Large intestine (tissue), 3 donors: ENCODE results near the gene SEMA3G. TPM values are rescaled to one million over a fixed set of nuclear protein-coding genes. Genes with fewer than 3 reads are reported as not detected.

ENCODE experiments used
- DNase-seq, 2 donors: peaks; one replicate each; pipeline versions ENCODE4 v3.0.0 to v3.0.0-alpha.2; 2013
- H3K27ac ChIP-seq: one replicate; pipeline ENCODE4 v1.5.1; 2013; ENCODE audit warnings: low read length
- H3K27me3 ChIP-seq: 2 replicates; pipeline ENCODE4 v1.6.1; 2013; ENCODE audit warnings: low read length; ENCODE audit not compliant: control insufficient read depth, insufficient read depth
- H3K36me3 ChIP-seq: 2 replicates; pipeline ENCODE4 v1.6.1; 2013; ENCODE audit warnings: low read length; ENCODE audit not compliant: control insufficient read depth, insufficient read depth
- H3K4me1 ChIP-seq: one replicate; pipeline ENCODE4 v1.6.1; 2013; ENCODE audit warnings: low read length; ENCODE audit not compliant: control insufficient read depth, insufficient read depth
- H3K4me3 ChIP-seq: one replicate; pipeline ENCODE4 v1.5.1; 2013; ENCODE audit warnings: low read length
- H3K9me3 ChIP-seq: one replicate; pipeline ENCODE4 v1.6.1; 2013; ENCODE audit warnings: mild to moderate bottlenecking, low read depth, low read length, moderate library complexity; ENCODE audit not compliant: control insufficient read depth
- WGBS: methylation state at CpG from one replicate; pipeline ENCODE4 v1.1.5; 2013; ENCODE audit warnings: low lambda C conversion rate; ENCODE audit not compliant: insufficient coverage; 5-methylcytosine and 5-hydroxymethylcytosine counted together
- polyA plus RNA-seq: library from polyadenylated mRNA; unstranded; fragments of 120-200 nt; gene quantifications from one replicate; pipeline ENCODE4 v1.2.1, GENCODE V29; 2013

The SEMA3G gene
- polyA plus RNA-seq, 1 donor: 2.9 TPM

DNA sequence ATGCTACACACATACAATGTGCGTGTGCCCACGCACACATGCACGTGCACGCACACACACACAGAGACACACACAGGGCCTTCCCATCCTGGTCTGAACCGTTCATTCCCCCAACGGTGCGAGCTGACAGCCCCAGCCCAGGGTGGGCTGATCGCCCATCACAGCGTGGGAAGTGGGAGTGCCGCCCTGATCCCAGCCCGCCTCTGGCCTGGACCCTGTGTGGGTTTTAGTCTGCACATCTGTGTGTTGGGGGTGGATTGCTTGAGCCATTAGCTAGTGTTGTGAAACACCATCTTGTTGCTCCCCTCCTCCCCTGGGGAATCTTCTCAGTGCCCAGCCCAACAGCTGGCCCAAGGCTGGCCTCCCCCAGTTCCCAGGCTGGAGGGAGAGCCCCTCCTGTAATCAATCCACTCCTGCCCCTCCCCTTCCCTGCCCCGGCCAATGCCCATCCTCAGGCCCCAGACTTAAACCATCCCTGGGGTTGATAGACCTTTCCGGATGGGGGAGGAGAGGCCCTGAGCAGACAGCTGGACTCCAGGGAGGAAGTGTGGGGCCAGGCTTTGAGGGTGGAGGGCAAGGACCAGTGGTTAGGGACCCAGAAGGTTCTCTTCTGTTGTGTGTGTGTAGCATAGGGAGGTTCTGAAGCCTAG is 8.3 kb downstream of the SEMA3G start:
- Histone ChIP-seq H3K27me3 (no peaks in the 10 kb centered on the region), H3K4me1 (no peaks in the 10 kb centered on the region), H3K27ac (no peak overlapping the region), H3K36me3 (no peaks in the 10 kb centered on the region), H3K4me3 (no peak overlapping the region), H3K9me3 (no peaks in the 10 kb centered on the region)
- DNase-seq: no peak
- WGBS: no CpG with 5 or more reads among the region's 13 CpGs

DNA sequence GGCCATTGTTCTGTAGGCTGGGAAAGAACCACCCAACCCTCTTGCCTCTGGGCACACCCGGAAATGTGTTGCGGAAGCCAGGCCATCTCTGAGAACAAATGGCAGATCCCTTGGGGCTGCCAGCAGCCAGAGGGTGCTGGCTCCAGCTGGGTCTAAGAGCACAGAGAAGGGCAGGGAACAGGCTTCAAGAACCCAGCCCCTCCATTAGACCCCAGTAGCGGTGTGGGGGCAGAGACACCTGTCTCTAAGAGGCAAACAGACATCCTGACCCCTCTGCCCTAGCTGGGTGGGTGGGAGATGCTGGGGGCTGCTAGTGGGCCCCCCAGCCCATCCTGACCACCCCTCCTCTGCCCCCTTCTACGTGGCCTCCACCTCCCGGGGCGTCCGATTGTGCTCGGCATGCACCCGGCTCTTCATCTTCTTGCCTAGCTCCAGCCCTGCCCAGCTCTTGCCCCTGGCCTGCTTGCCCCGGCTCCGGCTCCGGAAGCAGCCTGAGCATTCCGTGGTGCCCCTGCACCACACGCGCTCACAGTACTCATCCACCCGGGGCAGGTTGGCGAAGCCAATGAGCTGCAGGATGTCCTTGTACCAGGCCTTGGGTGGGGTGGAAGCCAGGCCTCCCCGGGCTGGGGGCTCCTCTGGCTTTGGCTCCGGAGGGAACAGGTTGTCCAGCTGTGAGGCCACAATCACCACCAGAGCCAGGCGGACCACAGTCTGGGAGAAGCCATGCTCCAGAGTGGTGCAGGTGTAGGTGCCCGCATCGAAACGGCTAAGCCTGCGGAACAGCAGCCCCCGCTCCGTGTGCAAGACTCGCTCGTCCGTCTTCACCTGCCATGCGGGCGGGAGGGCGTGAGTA is 9.4 kb downstream of the SEMA3G start:
- Histone ChIP-seq H3K9me3 (no peaks in the 10 kb centered on the region), H3K36me3 (no peaks in the 10 kb centered on the region), H3K27me3 (no peaks in the 10 kb centered on the region), H3K4me3 (no peak overlapping the region), H3K4me1 (no peaks in the 10 kb centered on the region), H3K27ac (no peak overlapping the region)
- WGBS: no CpG with 5 or more reads among the region's 32 CpGs
- no peak for DNase-seq

DNA sequence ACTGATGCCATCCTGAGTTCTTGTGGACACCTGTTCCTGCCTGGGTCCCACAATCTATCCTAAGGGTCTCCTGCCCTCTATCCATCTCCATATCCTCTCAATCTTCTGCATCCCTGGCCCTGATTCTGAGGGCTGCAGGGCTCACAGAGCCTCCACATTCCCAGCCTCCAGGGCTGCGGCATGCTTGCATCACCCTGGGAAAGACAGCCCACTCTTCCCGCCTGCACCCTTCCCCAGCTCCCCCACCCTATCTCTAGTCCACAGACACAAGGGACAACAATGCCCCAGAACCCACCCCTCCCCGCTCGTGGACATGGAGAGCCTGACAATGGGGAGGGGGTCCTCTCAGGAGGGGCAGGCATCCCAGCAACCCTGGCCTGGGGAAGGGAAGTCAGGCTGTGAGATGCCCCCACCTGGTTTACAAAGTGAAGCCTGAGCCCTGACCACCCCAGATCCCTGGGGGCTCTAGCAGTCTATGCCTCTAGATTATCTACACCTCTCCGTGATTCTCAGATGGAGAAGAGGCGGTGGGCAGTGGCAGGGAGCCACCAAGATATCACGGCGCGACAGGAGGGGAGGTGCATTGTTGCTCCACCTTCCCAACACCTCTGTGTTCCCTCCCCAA is 10.3 kb downstream of the SEMA3G start:
- Histone ChIP-seq H3K4me3 (no peak overlapping the region), H3K36me3 (no peaks in the 10 kb centered on the region), H3K27ac (no peak overlapping the region), H3K9me3 (no peaks in the 10 kb centered on the region), H3K4me1 (peaks cover 4% of the 10 kb centered on the region), H3K27me3 (no peaks in the 10 kb centered on the region)
- no peak for DNase-seq
- WGBS: no CpG with 5 or more reads among the region's 9 CpGs

DNA sequence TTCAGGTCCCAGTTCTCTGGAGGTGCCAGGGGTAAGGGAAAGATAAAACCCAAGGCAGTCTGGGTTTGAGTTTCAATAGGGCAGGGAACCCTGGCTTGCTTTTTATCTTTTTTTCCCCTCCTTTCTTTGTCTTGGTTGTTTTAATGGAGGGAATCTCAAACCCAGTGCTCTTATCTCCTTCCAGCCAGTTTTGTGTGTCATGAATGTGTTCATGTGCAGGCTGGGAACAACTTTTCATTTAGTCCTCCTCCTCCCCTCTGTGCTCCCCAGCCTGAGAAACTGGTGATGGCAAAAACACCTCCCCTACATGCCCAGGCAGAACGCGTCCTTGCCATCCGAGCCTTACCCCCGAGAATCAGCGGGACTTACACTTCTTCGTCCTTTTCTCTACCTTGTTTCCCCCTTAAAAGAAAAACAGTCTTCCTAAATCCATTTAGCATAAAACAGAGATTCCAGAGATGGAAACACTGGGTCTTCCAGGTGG is 10.9 kb downstream of the SEMA3G start:
- Histone ChIP-seq H3K9me3 (no peaks in the 10 kb centered on the region), H3K4me3 (no peak overlapping the region), H3K4me1 (peaks cover 4% of the 10 kb centered on the region), H3K27ac (no peak overlapping the region), H3K36me3 (no peaks in the 10 kb centered on the region), H3K27me3 (no peaks in the 10 kb centered on the region)
- DNase-seq: no peak
- WGBS: no CpG with 5 or more reads among the region's 6 CpGs

DNA sequence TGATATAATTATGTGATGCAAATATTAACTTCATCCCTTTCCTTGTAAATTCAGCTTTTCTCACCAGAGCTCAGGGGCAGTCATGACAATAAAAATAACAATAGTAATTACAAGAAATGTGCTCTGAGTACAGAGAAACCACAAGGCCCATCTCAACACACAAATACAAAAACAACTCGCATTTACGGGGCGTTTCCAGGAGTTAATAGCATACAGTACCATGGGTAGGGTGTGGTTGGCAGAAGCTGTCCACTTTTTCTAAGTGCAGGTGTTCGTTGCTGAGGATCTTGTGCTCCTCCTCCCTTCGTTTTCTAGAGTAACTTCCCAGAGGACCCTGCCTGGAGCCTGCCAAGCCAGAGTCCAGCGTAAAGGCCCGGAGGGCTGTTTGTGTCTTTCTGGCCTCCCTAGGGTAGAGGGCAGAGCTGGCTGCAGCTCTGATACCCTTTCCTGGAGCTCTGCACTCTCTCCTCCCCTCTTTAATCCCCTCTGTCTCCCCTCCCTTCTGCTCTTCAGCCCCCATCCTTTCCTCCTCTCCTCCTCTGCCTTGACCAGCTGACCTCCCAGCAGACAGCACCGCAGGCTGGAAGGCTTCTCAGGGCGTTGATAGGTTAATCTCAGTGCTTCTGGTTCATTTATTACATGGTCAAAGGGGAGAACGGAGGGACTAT is 11.4 kb downstream of the SEMA3G start:
- Histone ChIP-seq H3K9me3 (no peaks in the 10 kb centered on the region), H3K4me3 (no peak overlapping the region), H3K27ac (no peak overlapping the region), H3K36me3 (no peaks in the 10 kb centered on the region), H3K27me3 (no peaks in the 10 kb centered on the region), H3K4me1 (peaks cover 4% of the 10 kb centered on the region)
- DNase-seq: no peak
- no CpG with 5 or more reads among the region's 10 CpGs for WGBS

DNA sequence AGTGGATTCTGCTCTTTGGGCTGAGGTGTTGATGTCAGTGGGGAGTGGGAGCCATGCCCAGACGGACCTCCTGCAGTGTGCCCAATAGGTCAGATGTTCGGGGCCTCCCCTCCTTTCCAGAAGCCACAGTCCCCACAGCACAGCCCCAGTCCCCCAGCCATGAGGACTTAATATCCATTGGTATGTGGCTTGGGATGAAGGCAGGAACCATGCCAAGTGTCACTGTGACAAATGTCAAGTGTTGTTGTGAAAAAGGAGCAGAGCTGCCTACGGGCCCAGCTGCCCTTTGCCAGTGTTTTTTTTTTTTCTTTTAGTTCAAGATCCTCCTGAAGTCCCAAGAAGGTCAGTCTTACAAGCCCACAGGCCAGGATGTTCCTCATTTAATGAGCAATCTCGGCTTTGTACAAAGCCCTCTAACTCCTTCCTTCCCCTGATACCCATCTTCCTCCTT is 12.2 kb downstream of the SEMA3G start:
- Histone ChIP-seq H3K27me3 (no peaks in the 10 kb centered on the region), H3K9me3 (no peaks in the 10 kb centered on the region), H3K27ac (no peak overlapping the region), H3K4me3 (no peak overlapping the region), H3K4me1 (peaks cover 4% of the 10 kb centered on the region), H3K36me3 (no peaks in the 10 kb centered on the region)
- WGBS: no CpG with 5 or more reads among the region's 4 CpGs
- no peak for DNase-seq

DNA sequence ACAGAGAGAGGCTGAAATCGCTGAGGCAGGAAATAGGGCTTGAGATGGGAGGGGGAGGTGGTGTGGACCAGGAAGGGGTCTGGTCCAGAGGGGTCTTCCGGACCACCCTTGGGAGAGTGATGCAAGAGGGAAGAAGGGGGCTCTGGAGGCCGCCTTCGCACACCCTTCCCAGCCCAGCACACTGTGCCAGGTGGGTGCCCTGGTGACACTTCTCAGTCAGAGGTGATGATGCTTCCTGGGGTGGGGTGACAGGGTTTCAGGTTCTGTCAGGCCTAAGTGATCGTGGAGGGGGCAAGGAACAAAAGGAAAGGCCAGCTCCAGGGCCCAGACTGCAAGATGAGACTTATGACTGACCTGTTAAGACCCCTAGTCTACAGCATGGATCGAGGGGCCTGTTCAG is 12.7 kb downstream of the SEMA3G start:
- Histone ChIP-seq H3K27me3 (no peaks in the 10 kb centered on the region), H3K27ac (no peak overlapping the region), H3K4me1 (peaks cover 4% of the 10 kb centered on the region), H3K36me3 (no peaks in the 10 kb centered on the region), H3K9me3 (no peaks in the 10 kb centered on the region), H3K4me3 (no peak overlapping the region)
- no peak for DNase-seq
- WGBS: no CpG with 5 or more reads among the region's 6 CpGs

DNA sequence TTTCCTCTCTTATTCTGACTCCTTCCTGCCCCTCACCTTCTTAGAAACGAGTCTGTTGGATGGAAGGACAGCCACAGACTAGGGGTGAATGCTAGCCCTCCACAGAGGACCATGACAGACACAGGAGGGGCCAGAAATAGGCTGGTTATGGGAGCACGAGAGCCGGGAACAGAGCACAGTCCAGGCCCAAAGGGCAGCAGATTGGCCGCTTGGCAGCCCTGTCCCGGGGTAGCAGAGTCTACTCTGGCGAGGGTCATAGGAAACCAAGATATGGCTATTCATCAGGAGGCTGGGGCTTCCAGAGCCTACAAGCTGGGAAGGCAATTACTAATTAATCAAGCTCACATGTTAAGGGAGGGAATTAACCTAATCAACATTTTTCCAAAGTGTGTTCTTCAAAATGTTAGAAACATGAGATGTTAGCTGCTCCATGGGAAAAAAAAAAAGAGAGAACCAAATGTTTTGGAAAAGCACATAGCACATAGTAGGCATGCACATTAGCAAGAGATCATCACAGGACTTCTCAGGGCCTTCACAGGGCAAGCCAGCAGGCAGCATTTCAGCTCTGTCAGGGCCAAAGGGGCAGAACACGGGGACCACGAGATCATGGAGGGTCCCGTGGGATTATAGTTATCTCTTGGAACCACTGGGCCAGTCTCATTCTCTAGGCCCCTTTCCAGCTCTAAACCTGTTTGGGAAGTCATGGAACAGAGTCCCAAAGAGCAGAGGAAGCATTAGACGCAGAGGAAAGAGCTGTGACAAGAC is 13.3 kb downstream of the SEMA3G start:
- Histone ChIP-seq H3K27me3 (no peaks in the 10 kb centered on the region), H3K4me1 (peaks cover 4% of the 10 kb centered on the region), H3K36me3 (no peaks in the 10 kb centered on the region), H3K9me3 (no peaks in the 10 kb centered on the region), H3K4me3 (no peak overlapping the region), H3K27ac (no peak overlapping the region)
- 100% methylated on average over 1 of the region's 10 CpGs for WGBS
- no peak for DNase-seq

DNA sequence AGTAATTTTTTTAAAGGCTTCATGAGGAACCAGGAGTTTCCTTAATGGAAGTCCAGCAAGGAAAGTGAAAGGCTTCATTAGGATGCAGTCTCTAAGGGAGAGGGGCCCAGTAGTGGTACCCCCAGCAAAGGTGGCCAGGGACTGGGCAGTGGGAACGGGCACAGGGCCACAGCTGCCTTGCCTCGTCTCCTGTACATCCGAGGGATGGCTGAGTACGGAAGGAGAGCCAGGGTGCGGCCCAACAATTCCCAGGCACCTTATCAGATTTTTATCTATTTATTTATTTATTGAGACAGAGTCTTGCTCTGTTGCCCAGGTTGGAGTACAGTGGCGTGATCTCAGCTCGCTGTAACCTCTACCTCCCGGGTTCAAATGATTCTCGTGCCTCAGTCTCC is 14.5 kb downstream of the SEMA3G start:
- Histone ChIP-seq H3K9me3 (no peaks in the 10 kb centered on the region), H3K36me3 (no peaks in the 10 kb centered on the region), H3K4me3 (no peak overlapping the region), H3K4me1 (peaks cover 4% of the 10 kb centered on the region), H3K27me3 (no peaks in the 10 kb centered on the region), H3K27ac (peak overlapping the region; percentile 10)
- no CpG with 5 or more reads among the region's 9 CpGs for WGBS
- no peak for DNase-seq
